GM19023 (cell line): ENCODE data around the gene ALG13.
"Not testable (repeated sequence)": the region's sequence is repeated elsewhere in the genome, so short reads cannot be mapped to it uniquely, and the experiment has no call there.

ENCODE experiments used
- ATAC-seq: cut with Tn5 transposase; IDR thresholded peaks from one replicate; pipeline ENCODE4 v1.9.1; 2021; ENCODE audit warnings: mild to moderate bottlenecking, moderate library complexity; ENCODE audit not compliant: unreplicated experiment

The ALG13 gene

DNA sequence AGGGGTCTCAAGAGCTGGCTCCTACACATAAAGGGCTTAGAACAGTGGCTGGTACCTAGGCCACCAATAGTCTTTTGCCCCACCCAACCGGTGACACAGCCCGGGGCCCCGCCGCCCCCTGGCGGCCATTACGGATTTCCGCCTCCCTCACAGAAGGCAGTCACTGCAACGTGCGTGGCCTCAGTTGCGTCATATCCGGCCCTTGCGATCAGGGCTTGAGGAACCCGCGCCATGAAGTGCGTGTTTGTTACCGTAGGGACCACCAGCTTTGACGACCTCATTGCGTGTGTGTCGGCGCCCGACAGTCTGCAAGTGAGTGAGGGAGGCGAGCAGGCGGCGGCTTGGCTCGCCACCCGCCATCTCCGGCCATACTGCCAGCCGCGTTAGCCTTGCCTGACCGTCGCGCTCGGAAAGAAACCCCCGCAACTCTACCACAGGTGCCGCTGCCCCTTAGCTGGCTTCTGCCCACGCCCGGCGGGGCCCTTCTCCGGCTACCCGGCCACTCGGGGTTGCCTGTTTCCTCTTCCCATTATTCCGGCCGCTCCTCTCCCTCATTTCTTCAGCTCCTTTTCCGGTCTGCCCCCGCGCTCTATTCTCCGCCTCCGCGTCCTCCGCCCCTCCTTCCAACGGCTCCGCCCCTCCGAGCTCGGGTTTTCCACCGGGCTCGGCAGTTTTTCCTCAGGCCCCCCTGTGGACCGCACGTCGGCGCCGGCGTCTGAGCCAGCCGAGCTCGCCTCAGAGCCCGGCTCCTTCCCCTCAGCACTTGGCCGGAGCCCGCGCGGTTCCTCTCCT, at the start of gene ALG13:
Gene ALG13 (plus strand): TSS at position 183 of the 792 bp plus-strand sequence. CDS start 49 bp downstream, at position 232.
- peak; percentile 96 for ATAC-seq

DNA sequence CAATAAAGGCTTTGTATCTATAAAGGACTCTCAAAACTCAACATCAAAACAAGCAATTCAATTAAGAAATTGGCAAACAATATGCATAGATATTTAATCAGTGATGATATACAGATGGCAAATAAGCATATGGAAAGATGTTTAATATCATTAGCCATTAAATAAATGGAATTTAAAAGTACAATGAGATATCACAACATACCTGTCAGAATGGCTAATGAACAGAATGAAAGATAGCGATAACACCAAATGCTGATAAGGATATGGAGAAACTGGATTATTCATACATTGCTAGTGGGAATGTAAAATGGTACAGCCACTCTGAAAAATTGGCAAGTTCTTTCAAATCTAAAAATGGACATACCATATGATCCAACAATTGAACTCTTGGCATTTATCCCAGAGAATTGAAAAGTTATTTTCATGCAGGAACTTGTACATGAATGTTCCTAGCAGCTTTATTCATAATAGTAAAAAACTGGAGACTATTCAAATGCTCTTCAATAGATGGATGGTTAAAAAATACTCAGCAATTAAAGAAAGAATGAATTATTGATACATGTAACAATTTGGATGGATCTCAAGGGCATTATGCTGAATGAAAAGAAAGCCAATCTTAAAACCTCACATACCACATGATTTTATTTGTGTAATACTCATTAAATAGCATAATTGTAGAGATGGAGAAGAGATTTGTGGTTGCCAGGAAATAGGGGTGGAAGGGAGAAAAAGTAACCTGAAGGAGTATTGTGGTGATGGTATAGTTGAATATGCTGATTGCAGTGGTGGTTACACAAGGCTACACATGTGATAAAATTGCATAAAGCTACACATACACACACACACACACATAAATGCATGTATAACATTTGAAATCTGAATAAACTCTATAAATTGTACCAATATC, 45.9 kb upstream of the ALG13 start:
- no peak for ATAC-seq

DNA sequence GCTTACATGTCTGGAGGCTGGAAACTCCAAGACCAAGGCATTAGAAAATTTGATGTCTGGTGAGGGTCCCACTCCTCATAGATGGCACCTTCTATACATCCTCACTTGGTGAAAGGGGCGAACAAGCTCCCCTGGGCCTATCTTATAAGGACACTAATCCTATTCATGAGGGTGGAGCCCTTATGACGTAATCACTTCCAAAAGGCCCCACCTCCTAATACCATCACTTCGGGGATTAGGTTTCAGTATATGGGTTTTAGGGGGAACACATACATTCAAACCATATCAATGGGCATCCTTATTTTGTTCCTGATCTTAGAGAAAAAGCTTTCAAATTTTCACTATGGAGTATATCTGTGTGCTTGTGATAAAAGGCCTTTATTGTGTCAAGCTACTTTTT, 39.0 kb upstream of the ALG13 start:
- no peak for ATAC-seq

DNA sequence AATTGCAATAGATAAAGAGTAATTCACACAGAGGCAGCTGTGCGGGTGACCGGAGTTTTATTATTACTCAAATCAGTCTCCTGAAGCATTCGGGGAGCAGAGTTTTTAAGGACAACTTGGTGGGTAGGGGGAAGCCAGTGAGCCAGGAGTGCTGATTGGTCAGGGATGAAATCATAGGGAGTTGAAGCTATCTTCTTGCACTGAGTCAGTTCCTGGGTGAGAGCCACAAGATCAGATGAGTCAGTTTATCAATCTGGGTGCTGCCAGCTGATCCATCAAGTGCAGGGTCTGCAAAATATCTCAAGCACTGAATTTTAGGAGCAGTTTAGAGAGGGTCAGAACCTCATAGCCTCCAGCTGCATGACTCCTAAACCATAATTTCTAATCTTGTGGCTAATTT, 35.8 kb upstream of the ALG13 start:
- not testable (repeated sequence) for ATAC-seq

DNA sequence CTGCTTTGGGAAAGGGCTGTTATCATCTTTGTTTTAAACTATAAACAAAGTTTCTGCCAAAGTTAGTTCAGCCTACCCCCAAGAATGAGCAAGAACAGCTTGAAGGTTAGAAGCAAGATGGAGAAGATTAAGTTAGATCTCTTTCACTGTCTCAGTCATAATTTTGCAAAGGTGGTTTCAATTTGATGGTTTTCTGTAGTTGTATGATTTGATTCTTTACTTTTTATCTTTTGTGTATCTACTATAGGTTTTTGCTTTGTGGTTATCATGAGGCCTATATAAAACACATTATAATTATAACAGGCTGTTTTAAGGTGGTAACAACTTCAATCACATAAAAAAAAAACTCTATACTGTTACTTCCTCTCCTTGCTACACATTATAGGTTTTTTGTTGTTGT, 35.4 kb upstream of the ALG13 start:
- no peak for ATAC-seq

DNA sequence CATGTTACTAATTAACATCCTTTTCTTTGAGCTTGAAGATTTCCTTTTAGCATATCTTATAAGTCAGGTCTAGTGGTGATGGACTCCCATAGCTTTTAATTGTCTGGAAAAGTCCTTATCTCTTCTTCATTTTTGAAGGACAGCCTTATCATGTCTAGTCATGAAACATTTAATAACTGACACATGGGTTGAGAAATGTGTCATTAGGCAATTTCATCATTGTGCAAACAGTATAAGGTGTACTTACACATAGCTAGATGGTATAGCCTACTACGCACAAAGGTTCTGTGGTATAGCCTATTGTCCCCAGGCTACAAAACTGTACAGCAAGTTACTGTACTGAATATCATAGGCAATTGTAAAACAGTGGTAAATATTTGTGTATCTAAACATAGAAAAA, 34.5 kb upstream of the ALG13 start:
- ATAC-seq = no peak

DNA sequence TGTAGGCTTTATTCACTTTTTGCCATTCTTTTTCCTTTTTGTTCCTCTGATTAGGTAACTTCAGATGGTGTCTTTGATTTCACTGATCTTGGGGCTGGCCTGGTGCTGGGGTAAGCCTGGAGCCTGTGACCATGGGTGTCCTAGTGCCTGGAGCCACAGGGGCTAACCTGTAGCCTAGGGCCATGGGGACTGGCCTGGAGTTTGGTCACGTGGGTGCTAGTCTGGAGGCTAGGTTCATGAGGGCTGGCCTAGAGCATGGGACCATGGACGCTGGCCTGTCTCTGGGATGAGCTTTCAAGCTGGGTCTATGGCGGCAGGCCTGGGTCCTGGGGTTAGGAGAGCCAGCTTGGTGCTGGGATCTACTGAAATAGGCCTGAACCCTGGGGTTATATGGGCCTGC, 32.2 kb upstream of the ALG13 start:
- ATAC-seq = no peak

DNA sequence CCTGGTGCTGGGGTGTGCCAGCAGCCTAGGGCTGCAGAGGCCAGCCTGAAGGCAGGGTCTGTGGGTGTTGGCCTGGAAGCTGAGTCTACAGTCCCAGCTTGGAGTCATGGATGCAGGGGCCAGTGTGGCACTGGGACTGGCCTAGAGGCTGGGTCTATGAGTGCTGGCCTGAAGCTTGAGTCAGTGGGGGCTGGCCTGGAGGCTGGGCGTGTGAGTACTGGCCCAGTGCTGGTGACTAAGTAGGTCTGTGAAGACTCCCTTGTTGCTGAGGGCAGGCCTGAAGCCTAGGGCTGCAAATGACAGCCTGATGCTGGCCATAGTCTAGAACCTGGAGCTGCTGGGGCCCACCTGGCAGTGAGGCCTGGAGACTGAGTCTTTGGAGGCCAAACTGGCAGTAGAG, 31.3 kb upstream of the ALG13 start:
- no peak for ATAC-seq

DNA sequence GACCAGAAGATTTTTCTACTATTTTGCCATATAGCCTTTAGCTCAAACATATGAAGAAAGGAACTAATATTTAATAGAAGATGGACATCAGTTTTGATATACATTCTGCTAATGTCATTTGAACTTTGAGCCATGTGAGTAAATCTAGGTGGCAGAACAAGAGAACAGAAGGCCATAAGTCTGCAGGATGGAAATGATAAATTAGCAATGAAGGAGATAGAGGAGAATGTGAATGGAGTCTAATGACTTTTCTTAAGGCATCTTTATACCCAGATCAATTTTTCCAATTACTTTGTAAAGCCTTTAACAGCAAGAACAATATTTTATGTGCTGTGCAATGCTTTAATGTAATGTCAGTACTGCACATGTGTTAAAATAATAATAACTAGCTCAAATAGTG, 30.1 kb upstream of the ALG13 start:
- ATAC-seq = no peak

DNA sequence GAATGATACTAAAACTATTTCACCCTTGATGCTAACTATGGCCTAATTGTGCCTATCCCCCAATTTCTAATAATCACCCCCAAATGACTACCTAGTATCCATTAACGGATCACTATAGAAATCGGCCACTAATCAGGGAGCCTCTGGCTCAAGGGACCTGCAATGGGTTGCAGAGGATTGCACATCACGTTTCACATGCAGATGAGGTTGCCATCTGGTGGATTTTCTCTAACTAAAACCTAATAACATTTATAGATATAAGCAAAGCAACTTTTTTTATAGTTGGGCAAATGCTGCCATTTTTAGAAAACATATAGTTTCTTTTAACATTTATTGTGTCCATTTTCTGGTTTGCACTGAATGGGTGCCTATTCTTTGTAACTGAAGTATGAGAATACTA, 28.3 kb upstream of the ALG13 start:
- ATAC-seq = no peak

DNA sequence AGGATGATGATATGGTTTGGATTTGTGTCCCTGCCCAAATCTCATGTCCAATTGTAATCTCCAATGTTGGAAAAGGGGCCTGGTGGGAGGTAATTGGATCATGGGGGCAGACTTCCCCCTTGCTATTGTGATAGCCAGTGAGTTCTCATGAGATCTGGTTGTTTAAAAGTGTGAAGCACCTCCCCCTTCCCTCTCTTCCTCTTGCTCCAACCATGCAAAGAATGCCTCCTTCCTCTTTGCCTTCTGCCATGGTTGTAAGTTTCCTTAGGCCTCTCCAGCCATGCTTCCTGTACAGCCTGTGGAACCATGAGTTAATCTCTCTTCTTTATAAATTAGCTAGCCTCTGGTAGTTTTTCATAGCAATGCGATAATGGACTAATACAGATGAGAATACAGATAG, 19.7 kb upstream of the ALG13 start:
- ATAC-seq = no peak

DNA sequence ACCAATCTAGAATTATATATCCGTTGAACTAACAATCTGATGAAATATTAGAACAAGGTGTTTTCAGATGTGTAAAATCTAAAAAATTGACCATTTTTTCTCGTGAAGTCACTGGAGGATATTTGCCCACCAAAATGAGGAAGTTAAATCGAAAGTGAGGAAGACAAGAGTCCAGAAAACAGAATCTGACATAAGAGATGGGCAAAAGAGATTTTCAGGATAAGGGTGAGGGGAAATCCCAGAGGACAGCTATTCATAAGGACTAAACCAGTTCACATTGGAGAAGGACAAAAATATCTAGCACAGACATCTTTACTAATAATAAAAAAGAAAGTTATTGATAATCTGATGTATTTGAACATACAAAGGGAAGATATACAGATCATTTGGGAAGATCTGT, 18.7 kb upstream of the ALG13 start:
- ATAC-seq = no peak

DNA sequence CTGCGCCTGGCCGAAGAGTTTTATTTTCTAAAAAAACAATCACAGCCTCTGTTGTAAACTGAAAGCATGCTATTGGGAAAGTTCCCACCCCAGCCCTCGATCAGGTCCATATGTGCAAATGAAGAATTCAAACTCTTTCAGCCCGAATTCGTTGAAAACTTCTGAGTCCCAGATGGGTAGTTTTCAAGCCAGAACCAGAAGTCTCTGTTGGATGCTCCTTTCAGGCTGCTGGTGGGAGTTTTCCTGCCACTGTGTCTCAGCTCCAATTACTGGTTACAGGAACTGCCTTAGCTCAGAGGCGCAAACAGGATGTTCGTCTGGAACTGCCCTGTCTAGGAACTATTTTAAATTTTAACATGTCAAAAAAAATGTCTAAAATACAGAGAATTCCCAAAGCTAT, 9.3 kb upstream of the ALG13 start:
- ATAC-seq = no peak

DNA sequence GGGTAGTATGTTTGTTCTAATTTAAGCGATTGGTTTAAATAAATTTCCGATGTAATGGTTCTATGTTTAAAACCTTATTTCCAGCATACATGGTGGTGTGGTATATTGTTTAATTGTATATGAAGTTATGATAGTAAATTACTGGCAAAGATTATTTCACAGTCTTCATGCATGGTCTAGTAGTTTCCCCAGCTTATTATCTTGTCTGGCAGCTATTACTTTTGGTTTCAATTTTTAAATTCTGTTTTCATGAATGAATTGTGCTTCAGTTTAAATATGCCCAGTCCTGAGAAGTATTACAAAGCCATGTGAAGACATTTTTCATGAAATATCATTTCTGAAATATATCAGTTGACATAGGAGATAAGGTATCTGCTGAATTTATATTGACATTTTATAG, 6.3 kb downstream of the ALG13 start:
- ATAC-seq = no peak

DNA sequence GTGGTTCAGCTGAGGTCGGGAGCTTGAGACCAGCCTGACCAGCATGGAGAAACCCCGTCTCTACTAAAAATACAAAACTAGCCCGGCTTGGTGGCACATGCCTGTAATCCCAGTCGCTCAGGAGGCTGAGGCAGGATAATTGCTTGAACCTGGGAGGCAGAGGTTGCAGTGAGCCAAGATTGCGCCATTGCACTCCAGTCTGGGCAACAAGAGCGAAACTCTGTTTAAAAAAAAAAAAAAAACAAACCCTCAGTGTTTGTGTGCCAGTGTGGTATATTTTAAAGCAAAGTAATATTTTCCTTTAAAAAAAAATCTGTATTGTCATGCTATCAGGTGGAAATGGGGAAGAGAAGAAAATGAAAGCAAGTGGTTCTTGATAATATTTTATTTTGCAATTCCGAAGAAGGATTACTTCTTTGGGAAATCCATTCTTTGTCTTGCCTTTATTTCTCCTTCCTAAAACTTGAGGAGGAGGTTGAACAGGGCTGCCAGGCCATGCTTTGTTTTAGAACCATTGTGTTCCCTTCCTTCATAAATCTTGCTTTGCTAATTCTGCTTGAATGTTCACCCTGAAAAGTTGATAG, 14.4 kb downstream of the ALG13 start:
- no peak for ATAC-seq

DNA sequence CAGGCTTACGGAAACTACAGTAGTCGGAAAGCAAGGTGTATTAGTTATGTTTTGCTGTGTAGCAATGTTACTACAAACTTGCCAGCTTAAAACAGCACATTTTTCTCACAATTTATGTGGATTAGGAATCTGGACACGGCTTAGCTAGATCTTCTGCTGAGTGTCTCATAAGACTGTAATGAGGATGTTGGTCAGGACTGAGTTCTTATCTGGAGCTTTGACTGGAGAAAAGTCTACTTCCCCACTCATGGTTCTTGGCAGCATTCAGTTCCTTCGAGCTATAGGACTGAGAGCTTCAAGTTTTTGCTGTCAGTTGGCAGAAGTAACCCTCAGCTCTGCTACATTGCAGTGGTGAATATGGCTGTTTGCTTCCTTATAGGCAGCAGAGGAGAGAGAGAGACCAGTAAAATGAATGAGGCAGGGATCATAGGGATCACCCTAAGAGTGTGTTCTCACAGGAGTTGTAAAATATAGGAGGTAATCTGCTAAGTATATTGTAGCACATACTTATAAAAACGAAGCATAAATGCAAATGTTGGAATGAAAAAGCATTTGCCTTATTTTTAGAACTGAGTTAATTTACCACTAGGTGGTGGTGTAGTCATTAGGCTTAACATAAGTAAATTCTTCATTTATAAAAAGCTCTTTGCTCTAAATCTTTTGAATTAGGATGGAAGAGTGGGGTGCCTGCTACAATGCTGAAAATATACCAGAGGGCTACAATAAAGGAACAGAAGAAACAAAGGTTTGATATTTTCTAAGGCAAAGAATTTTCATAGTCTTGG, 38.6 kb downstream of the ALG13 start:
- no peak for ATAC-seq

DNA sequence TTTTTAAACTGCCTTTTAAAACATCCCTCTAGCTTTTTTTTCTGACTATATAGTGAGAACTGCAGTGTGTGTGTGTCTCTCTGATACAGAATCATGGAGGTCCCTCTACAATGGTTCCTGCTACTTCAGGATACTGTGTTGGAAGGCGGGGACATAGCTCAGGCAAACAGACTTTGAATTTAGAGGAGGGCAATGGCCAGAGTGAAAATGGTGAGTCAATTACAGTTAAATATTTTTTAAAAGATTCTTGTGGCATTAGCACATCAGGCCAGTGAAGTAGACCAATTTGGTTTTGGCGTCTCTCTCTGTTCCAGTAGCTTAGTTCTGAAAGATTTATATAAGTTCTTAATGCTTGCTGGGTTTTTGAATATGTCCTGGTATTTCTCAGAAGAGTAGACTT, 47.1 kb downstream of the ALG13 start:
- no peak for ATAC-seq

DNA sequence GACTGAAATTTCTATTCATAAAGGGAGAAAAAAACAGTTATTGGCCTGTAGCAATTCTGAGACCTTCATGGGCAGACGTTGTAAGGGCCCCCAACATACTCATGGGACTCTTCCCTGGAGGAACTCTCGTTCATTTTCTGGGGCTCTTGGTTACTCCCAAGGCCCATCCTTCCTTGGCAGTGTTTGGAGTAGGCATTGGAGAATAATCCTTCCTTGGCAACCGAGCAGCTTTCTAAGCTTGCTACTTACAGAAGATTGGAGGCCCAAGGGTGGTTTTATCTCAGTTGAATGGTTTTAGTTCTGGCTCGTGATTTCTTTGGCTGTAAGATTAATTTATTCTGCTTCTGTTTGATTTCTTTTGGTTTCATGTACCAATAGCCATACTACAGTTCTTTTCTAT, 50.4 kb downstream of the ALG13 start:
- no peak for ATAC-seq

DNA sequence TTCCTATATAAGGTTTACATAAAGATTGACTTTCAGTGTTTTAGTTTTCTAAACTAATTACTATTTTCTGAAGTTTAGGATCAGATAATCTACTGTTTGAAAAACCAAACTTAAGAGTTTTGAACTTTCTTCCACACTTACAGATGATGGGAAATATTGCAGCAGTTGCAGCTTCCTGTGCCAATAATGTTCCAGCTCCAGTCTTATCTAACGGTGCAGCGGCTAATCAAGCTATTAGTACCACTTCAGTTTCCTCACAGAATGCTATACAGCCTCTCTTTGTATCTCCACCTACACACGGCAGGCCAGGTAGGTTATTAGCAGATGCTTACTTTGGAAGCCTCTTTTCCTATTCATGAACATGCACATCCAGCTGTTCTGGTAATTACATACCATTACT, 55.6 kb downstream of the ALG13 start:
- no peak for ATAC-seq

DNA sequence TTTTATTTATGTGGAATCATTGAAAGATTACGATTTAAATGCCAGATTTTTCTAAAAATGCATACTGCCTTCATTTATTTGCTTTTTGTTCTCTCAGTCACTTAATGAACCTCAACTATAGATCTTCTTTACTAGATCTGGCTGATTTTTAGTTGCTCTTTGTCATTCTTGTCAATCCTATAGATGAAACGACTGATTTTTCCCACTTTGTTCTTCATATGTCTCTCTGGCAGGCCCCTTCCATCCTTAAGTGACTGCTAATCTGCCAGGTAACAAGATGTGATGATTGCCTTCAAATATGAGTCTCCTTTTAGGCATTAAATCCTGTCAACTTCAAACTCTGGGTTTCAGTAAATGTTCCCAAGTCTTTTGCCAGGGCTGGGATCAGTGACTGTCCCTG, 61.0 kb downstream of the ALG13 start:
- ATAC-seq = no peak

DNA sequence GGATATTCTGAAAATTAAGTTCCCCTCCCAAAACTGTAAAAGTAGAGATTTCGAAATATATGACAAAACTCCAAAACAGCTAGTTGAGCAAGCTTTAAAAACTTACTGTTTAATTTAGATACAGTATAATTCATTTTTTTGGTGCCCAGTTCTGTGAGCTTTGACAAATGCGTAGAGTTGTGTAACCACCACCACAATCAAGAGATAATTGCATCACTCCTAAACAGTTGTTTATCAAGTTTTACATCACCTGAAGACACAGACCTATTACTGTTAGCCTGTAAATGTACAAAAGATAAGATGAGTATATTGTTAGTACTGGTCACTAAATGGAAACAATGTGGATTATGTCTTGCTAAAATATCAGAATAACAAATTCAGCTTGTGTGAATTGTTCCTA, 62.3 kb downstream of the ALG13 start:
- no peak for ATAC-seq
